T-helper 2 cell (primary cell): ENCODE measurements around the gene MYBBP1A.

Experiments
- DNase-seq, 5 experiments: peaks; one replicate each; pipeline versions ENCODE4 v3.0.0 to v3.0.0-alpha.2; 2012 to 2022

MYBBP1A gene

GRCh38 chr17:4547118-4547906, 7.9 kb downstream of the MYBBP1A start:
- DNase-seq = no peak

- no peak for DNase-seq
Measured at GRCh38 chr17:4545217-4545951, 9.8 kb downstream of the MYBBP1A start.

- no peak for DNase-seq
Measured at GRCh38 chr17:4544951-4545216, 10.3 kb downstream of the MYBBP1A start.

GRCh38 chr17:4544135-4544950, 10.8 kb downstream of the MYBBP1A start:
- no peak for DNase-seq

GRCh38 chr17:4543557-4544026, 11.6 kb downstream of the MYBBP1A start:
- no peak for DNase-seq

GRCh38 chr17:4542726-4543191, 12.4 kb downstream of the MYBBP1A start:
- DNase-seq = no peak

GRCh38 chr17:4542003-4542725, 13.0 kb downstream of the MYBBP1A start:
- no peak for DNase-seq

GRCh38 chr17:4541328-4542002, 13.7 kb downstream of the MYBBP1A start:
- DNase-seq = no peak

- DNase-seq = no peak
Measured at GRCh38 chr17:4540687-4541327, 14.4 kb downstream of the MYBBP1A start.

- DNase-seq = no peak
Measured at GRCh38 chr17:4540224-4540651, 14.9 kb downstream of the MYBBP1A start.

- no peak for DNase-seq
Measured at GRCh38 chr17:4539576-4540223, 15.5 kb downstream of the MYBBP1A start.

- no peak for DNase-seq
Measured at GRCh38 chr17:4539025-4539424, 16.2 kb downstream of the MYBBP1A start.

GRCh38 chr17:4538236-4539002, 16.8 kb downstream of the MYBBP1A start:
- DNase-seq = no peak

GRCh38 chr17:4537451-4538235, 17.5 kb downstream of the MYBBP1A start:
- DNase-seq = no peak

GRCh38 chr17:4536742-4537411, 18.3 kb downstream of the MYBBP1A start:
- DNase-seq = no peak

- no peak for DNase-seq
Measured at GRCh38 chr17:4536259-4536741, 18.9 kb downstream of the MYBBP1A start.

GRCh38 chr17:4535667-4536258, 19.4 kb downstream of the MYBBP1A start:
- no peak for DNase-seq
